Eye (tissue), 1 donor: Measurements from ENCODE around the gene ESRRA.

ENCODE experiments used
- DNase-seq: peaks from one replicate; pipeline ENCODE4 v3.0.0-alpha.2; 2015

The ESRRA gene

DNA sequence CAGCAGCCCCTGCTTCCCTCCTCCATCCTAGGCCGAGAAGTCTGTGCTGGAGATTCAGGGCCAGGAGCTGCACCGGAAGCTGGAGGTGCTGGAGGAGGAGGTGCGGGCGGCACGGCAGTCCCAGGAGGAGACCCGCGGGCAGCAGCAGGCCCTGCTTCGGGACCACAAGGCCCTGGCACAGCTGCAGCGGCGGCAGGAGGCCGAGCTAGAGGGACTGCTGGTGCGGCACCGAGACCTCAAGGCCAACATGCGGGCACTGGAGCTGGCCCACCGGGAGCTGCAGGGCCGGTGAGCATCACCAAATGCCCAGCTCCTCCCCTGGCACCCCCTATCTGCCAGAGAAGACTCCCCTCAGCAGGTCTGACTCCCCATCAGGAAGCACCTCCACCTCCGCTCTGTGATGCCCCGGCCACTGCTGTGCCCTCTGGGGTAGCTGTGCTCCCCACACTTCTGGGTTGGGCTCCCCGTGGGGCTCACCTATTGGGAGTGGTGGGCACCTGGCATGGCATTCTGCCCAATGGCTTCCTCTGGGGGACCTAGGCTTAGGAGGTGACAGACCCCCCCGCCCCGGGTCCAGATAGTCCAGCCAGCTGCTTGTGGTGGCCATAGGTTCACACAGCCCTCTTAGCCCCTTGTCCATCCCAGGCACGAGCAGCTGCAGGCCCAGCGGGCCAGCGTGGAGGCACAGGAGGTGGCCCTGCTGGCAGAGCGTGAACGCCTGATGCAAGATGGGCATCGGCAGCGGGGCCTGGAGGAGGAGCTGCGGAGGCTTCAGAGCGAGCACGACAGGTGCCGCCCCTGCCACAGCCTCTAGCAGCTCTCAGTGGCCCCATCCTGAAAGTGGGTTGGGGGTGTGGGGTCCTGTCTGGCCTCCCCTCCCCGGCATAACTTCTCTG is 47.0 kb downstream of the ESRRA start:
- DNase-seq = no peak

DNA sequence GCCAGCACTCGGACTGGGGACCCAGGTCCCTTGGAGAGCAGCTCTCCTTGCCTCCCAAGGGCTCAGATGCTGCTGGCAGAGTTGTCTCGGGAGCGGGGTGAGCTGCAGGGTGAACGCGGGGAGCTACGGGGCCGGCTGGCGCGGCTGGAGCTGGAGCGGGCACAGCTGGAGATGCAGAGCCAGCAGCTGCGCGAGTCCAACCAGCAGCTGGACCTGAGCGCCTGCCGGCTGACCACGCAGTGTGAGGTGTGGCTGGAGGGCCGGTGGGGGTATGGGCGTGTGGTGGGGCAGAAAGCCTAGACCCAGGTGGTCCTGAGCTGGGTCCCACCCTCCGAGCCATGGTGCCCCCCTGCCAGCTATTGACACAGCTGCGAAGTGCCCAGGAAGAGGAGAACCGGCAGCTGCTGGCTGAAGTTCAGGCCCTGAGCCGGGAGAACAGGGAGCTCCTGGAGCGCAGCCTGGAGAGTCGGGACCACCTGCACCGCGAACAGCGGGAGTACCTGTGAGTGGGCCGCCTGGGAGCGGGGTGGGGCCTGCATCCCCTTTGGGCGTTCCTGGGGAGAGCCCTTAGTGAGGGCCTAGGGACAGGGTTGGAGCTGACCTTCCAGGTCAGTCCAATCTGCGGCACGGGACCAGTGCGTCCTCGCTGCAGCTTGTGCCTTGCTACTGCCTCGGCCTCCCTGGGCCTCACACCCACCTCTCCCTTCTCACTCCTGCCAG is 47.8 kb downstream of the ESRRA start:
- DNase-seq = no peak

DNA sequence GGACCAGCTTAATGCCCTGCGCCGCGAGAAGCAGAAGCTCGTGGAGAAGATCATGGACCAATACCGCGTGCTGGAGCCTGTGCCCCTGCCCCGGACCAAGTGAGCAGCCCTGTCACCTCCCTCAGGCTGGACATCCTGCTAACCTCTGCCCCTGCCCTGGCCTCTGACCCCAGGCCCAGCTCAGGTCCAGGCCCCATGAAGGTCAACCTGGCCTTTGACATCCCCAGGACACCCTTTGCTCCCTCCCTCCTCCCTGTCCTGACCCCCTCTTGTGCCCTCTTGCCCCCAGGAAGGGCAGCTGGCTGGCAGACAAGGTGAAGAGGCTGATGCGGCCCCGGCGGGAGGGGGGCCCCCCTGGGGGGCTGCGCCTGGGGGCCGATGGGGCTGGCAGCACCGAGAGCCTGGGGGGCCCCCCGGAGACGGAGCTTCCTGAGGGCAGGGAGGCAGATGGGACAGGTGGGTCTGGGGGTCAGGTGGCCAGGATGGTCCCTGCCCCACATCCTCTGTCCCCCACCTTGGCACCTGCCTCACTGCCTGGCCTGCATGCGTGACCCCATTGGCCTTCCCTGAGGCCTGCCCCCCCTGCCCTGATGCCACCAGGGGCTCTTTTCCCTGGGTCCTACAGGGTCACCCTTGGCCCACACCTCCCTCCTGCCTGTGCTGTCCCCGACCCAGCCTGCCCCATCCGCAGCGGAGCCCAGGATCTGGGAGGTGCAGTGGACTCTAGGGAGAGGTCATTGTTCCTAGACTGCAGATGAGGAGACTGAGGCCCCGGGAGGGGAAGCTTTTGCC is 48.6 kb downstream of the ESRRA start:
- DNase-seq = no peak

DNA sequence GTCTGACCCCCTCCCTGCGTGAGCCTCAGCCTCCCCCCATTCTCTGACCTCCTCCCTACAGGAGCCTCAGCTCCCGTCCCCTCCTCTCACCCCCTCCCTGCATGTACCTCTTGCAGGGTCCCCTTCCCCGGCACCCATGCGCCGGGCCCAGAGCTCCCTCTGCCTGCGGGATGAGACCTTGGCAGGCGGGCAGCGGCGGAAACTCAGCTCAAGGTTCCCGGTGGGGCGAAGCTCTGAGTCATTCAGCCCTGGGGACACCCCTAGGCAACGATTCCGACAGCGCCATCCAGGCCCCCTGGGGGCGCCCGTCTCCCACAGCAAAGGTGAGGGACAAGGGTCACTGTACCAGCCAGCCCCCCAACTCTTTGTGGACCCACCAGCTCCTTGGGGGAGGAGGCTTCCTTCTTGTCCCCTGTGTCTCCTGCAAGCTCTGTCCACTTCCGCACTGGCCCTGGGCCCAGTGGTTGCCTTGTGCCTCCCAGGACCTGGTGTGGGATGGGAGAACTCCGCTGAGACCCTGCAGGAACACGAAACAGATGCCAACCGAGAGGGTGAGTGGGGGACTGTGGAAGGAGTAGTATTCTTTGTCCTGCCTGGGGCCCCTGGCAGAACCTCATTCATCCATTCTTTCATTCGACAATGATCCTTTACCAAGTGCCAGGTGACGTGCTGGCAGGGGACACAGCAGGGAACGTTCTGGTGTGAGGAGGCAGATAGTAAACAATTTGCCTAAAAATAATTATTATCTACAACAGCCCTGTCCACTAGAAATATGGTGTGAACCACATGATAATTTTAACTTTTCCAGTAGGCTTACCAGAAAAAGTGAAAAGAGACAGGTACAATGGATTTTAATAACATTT is 50.0 kb downstream of the ESRRA start:
- DNase-seq = peak; percentile 80

DNA sequence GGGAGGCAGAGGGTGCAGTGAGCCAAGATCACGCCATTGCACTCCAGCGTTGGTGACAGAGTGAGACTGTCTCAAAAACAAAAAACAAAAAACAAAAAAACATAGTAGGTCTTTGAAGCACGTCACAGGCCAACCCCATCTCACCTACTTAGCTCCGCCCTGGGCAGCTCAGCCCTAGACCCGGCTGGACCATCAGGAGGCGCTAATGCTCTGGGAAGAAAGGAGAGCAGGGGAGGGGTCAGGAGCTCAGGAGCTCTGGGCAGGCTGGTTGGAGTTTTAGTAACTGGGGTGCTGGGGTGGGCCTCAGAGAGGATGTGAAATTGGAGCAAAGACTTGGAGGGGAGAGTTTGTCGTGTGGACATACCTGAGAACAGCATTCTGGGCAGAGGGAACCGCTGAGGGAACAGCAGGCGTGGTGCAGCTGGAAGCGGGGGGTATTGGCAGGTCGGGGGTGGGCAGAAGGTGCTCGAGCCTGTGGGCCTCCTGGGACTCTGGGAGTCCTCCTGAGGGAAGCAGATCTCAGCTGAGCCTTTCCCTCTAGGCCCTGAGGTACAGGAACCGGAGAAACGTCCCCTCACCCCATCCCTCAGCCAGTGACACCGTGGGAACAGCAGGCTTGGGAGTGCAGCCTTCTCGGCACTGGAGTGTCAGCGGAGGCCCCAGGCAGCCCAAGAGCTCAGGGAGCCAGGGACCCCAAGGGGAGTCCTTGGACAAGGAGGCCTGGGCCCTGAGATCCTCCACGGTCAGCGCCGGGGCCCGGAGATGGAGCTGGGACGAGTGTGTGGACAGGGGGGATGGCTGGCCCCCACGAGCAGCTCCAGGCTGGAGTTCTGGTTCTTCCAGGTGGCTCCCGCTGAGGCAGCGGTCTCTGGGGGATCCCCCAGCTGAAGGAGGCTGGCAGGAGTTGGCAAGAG is 51.4 kb downstream of the ESRRA start:
- peak; percentile 72 for DNase-seq

DNA sequence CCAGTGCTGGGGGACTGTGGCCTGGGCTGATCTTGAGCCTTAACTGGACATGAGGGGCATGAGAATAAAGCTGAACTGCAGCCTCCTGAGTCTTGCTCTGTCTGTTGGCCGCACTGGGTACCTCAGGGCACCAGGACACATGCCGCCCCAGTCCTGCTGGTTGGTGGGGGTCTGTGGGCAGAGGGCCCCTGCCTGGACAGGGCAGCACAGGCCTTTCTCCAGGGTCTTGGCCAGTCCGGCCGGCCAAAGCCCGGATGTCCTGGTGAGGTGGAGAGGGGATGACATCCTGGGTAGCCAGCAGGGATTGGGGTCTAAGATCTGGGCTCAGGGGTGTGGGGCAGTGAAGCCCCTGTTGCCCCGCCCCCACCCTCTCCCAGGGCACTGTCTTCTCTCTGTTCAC is 52.1 kb downstream of the ESRRA start:
- DNase-seq = no peak

DNA sequence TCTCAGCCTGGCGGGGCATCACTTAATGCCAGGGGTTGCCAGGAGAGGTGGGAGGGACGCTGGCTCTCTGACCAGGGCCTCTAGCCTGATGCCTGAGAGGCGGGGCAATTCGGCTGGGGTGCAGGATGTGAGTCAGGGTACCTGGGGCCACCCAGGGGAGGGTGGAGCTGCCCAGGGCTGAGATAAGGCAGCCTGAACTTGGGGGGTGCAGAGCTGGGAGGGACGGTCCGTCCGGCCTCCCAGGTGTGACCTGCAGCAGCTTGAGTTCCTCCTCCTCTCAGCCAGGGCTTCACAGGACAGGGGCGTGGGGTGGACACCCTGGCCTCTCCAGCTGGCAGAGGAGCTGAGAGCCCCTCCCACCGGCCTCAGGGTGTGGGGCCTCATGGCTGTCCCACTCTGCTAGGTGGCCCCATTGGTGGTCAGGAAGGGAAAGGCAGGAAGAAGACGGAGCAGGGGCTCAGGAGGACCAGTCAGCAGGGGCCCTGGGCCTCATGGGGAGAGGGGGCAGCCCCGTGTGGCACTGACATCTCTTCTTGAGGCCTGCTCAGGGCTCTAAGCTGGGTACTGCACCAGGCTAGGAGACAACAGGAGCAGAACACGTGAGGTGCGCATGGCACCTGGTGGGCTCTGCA is 52.7 kb downstream of the ESRRA start:
- DNase-seq = no peak

DNA sequence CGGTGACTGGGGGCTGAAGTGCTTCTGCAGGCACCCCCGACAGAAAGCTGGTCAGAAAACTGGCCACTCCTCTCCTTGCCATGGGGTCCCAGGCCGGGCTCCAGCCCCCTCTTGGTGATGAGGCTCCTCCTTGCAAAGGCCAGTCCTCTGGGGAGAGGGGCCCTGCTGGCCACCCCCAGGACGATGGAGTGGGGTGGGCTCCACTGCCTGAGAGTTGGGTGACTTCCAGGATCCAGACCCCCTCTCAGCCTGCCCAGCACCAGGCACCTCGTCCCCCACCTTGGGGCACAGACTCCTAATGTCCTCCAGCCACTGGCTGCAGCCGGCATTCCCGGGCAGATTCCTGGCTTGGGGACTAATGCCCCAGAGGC is 53.2 kb downstream of the ESRRA start:
- DNase-seq = no peak

DNA sequence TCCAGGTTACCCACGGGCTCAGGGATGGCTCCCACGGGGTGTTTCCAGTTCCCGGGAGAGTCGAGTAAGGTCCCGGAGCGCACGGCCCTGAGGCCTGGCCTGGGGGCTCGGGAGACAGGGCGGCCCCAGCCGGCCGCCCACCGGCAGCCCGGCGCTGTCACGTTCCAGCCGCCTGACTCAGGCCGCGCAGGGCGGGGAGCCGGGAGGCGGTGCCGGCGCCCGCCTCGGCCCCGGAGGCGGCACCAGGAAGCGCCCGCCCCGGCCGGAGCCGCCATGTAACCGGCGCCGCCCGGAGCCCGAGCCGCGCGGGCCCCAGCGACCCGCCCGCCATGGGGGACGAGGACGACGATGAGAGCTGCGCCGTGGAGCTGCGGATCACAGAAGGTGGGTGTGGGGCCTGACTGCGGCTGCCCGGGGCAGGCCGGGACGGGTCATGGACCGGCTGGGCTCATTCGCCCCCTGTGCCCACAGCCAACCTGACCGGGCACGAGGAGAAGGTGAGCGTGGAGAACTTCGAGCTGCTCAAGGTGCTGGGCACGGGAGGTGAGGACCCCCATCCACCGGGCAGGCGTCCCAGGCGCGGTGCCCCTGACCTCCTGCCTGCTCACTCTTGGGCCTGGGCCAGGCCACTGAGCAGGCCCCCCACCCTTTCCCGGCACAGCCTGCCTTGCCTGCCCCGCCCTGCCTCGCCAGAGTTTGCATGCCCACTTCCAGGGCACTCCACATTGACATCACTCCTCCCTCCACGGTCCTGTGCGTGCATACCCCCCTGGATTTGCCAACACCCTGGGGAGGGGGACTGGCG is 53.8 kb downstream of the ESRRA start, which contains the start of gene RPS6KA4:
RPS6KA4 (plus strand) TSS at position 256 of the 805 bp plus-strand sequence; CDS start at position 330, 74 bp downstream.
- peak; percentile 78 for DNase-seq

DNA sequence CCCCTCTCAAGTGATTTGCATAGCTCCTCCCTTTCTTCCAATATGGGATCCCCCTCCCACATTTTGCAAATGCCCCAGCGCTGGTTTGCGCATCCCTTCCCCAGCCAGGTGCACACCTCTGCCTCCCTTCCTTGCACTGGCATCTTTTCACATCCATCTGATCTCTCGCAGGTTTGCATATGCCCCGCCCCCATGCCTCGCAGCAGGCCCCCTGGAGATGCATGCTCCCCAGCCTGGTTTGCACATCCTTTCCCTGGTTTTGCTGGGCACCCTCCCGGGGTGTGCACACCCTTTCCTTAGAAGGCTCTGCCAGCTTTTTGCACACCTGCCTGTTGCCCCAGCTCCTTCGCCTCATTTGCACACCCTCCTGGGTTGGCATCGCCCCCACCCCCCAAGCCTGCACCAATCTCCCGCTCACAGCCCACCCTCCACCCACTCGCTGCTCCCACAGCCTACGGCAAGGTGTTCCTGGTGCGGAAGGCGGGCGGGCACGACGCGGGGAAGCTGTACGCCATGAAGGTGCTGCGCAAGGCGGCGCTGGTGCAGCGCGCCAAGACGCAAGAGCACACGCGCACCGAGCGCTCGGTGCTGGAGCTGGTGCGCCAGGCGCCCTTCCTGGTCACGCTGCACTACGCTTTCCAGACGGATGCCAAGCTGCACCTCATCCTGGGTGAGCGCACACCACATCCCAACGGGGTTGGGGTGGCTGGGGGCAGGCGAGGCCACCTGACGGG is 54.6 kb downstream of the ESRRA start:
- peak; percentile 51 for DNase-seq

DNA sequence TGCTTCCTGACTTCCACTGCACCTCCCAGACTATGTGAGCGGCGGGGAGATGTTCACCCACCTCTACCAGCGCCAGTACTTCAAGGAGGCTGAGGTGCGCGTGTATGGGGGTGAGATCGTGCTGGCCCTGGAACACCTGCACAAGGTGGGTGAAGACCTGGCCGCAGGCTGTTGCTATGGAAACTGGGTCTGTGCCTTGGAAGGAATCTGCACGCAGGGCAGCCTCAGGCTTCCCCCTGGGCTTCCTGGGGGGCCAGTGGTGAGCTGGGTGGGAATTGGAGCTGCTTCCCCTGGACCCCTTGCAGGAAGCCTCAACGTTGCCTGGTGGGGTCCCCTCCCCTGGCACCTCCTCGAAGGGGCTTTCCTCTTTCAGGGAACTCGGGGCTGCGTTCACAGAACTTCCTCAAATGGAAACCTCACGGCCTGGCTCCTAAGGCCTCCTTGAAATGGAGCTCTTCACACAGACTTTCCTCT is 55.2 kb downstream of the ESRRA start:
- no peak for DNase-seq

DNA sequence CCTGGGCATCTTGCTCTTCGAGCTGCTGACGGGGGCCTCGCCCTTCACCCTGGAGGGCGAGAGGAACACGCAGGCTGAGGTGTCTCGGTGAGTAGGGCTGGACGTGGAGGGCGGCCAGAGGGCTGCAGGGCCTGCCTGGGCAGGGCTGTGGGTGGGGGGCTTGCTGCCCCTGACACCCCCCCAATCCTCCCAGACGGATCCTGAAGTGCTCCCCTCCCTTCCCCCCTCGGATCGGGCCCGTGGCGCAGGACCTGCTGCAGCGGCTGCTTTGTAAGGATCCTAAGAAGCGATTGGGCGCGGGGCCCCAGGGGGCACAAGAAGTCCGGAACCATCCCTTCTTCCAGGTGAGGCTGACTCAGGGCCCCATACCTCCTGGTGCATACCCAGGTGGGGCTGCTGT is 56.3 kb downstream of the ESRRA start:
- DNase-seq = no peak

DNA sequence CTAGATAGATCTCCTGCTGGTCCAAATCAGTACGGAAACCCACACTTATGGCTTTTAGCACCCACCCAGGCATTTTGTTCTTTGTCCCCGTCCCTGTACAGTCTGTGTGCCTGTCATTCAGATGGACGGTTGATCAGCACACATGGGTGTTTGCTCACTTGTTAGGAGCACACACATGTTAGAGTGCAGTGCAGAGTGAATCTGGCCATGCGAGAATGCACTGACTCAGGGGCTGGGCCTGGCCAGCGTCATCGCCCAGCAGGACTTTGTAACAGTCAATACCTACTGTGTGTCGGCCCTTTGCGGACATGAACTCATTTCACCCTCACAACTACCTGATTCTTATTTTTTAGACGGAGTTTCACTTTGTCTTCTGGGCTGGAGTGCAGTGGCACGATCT is 57.0 kb downstream of the ESRRA start:
- DNase-seq = no peak

DNA sequence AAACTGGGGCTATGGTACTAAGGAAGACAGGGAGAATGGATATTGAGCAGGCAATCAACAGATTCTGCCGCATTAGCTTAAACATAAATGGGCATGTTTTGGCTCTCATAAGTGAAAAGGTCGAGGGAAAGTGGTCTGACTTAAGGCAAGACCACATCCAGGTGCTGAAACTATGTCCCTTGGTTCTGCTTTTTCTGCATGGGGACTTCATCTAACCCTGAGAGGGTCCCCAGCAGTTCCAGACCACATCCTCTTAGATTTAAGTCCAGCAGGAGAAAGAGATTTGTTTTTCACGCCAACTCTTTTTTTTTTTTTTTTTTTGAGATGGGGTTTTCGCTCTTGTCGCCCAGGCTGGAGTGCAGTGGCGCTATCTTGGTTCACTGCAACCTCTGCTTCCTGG is 59.1 kb downstream of the ESRRA start:
- no peak for DNase-seq

DNA sequence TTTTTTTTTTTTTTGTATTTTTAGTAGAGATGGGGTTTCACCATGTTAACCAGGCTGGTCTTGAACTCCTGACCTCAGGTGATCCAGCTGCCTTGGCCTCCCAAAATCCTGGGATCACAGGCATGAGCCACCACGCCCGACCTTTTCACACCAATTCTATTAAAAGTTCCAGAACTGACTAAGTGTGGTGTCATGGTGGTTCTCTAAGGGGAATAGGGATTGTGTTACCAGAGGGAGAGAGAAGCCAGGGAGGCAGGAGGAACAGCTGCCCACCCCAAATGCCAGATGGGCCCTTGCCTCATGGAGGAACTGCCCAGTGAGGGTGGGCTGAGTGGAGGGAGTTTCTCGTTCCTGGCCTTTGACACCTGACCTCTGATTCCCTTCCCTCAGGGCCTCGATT is 59.6 kb downstream of the ESRRA start:
- DNase-seq = no peak
